Glutamatergic neuron (in vitro differentiated cells): ENCODE measurements around the gene PCNT. TPM values are rescaled to one million over a fixed set of nuclear protein-coding genes. Genes with fewer than 3 reads are reported as not detected.

Experiments used
- DNase-seq: peaks from one replicate; pipeline ENCODE4 v3.0.0; 2022
- H3K27ac Mint-ChIP-seq: one replicate; pipeline ENCODE4 v1.8.0; 2020; ENCODE audit warnings: mild to moderate bottlenecking, mixed read lengths, inconsistent platforms; ENCODE audit not compliant: unreplicated experiment
- H3K27me3 Mint-ChIP-seq: one replicate; pipeline ENCODE4 v1.8.0; 2020; ENCODE audit warnings: mild to moderate bottlenecking, moderate library complexity, mixed read lengths, inconsistent platforms; ENCODE audit not compliant: unreplicated experiment
- H3K36me3 Mint-ChIP-seq: one replicate; pipeline ENCODE4 v1.8.0; 2020; ENCODE audit warnings: mild to moderate bottlenecking, mixed read lengths, inconsistent platforms; ENCODE audit not compliant: unreplicated experiment
- H3K4me1 Mint-ChIP-seq: one replicate; pipeline ENCODE4 v1.8.0; 2020; ENCODE audit warnings: mild to moderate bottlenecking, low read depth, mixed read lengths, inconsistent platforms; ENCODE audit not compliant: unreplicated experiment
- H3K4me3 Mint-ChIP-seq: one replicate; pipeline ENCODE4 v1.8.0; 2020; ENCODE audit warnings: mild to moderate bottlenecking, mixed read lengths, inconsistent platforms; ENCODE audit not compliant: unreplicated experiment
- H3K9me3 Mint-ChIP-seq: one replicate; pipeline ENCODE4 v1.8.0; 2020; ENCODE audit warnings: mild to moderate bottlenecking, moderate library complexity, mixed read lengths, inconsistent platforms; ENCODE audit not compliant: unreplicated experiment
- CTCF ChIP-seq: fragments of 200-600 bp; sonication (generic); IDR thresholded peaks from one replicate; pipeline ENCODE4 v1.5.0; 2021; ENCODE audit not compliant: partially characterized antibody, unreplicated experiment
- total RNA-seq: library from RNA; stranded (reverse); fragmentation: NEBNext Ultra II Directional; extraction: Animal tissue kit (Norgen Biotek cat#: 25700); gene quantifications from one replicate; pipeline ENCODE4 v1.2.1, GENCODE V29; 2021; ENCODE audit not compliant: unreplicated experiment

The PCNT gene
- total RNA-seq, 1 donor from 2014 or later: 117 TPM

- H3K27me3 Mint-ChIP-seq: peaks cover 7% of the 10 kb centered on the region
- H3K9me3 Mint-ChIP-seq: peaks cover 9% of the 10 kb centered on the region
- H3K27ac Mint-ChIP-seq: no peak overlapping the region
- no peak for DNase-seq
- peaks cover under 1% of the 10 kb centered on the region for H3K4me1 Mint-ChIP-seq
- no peak overlapping the region for H3K4me3 Mint-ChIP-seq
- H3K36me3 Mint-ChIP-seq: peaks cover under 1% of the 10 kb centered on the region
- no peak for TF ChIP-seq CTCF
Observed at GRCh38 chr21:46320331-46320801, 3.6 kb upstream of the PCNT start.

GRCh38 chr21:46322351-46323226, 1.4 kb upstream of the PCNT start:
- Mint-ChIP-seq H3K27me3 (peaks cover 16% of the 10 kb centered on the region), H3K4me3 (peak overlapping the region; percentile 95), H3K27ac (peak overlapping the region; percentile 46), H3K4me1 (peaks cover 15% of the 10 kb centered on the region), H3K36me3 (peaks cover 3% of the 10 kb centered on the region), H3K9me3 (peaks cover 14% of the 10 kb centered on the region)
- no peak for TF ChIP-seq CTCF
- DNase-seq: peak; percentile 22

GRCh38 chr21:46323227-46323709, 688 bp upstream of the PCNT start:
- H3K36me3 Mint-ChIP-seq: peaks cover 3% of the 10 kb centered on the region
- peak overlapping the region; percentile 95 for H3K4me3 Mint-ChIP-seq
- peaks cover 16% of the 10 kb centered on the region for H3K4me1 Mint-ChIP-seq
- peaks cover 14% of the 10 kb centered on the region for H3K9me3 Mint-ChIP-seq
- no peak for TF ChIP-seq CTCF
- H3K27me3 Mint-ChIP-seq: peaks cover 16% of the 10 kb centered on the region
- peak overlapping the region; percentile 46 for H3K27ac Mint-ChIP-seq
- peak; percentile 35 for DNase-seq

GRCh38 chr21:46324390-46325072, 575 bp downstream of the PCNT start:
- no peak for TF ChIP-seq CTCF
- Mint-ChIP-seq H3K4me1 (peaks cover 19% of the 10 kb centered on the region), H3K4me3 (peak overlapping the region; percentile 97), H3K27ac (peak overlapping the region; percentile 98), H3K27me3 (peaks cover 16% of the 10 kb centered on the region), H3K36me3 (peaks cover 3% of the 10 kb centered on the region), H3K9me3 (peaks cover 14% of the 10 kb centered on the region)
- peak; percentile 95 for DNase-seq
